HG03378 (cell line): ENCODE data around the gene FOXK2.
"Not testable (repeated sequence)": the region's sequence is repeated elsewhere in the genome, so short reads cannot be mapped to it uniquely, and the experiment has no call there.

ENCODE experiments used
- ATAC-seq: cut with Tn5 transposase; IDR thresholded peaks from one replicate; pipeline ENCODE4 v1.9.1; 2021; ENCODE audit warnings: mild to moderate bottlenecking, moderate library complexity; ENCODE audit not compliant: unreplicated experiment

Gene FOXK2

DNA sequence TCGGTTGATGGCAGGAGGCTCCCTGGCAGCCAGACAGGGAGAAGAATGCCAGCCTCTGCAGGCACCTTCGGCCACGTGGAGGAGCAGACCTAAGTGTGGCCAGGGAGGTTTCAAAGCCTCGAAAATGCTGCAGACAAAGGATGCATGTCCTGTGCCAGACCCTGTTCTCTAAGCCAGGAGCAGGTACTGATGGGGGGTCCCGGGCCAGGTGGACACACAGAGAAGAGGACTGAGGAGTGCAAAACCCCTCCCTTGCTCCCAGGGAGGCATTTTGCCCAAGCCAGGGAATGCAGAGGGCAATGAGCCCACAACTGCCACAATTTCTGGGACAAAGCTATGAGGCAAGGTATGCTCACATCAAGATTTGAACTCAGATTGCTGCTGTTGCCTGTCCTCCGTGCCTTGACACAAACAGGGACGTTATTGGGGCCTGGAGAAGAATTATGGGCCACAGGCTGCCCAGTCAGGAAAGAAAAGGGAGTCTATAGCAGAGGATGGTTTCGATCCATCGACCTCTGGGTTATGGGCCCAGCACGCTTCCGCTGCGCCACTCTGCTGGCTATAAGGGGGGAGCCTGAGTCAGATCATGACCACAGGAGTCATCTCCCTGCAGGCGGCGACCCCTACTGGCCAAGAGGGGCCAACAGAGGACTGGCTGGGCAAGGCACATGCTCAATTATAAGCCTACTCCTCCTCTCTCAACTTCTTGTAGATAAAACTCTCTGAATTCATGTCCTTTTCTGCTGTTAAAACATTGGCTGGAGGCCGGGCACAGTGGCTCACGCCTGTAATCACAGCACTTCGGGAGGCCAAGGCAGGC, 25.1 kb upstream of the FOXK2 start:
- ATAC-seq = peak; percentile 42

DNA sequence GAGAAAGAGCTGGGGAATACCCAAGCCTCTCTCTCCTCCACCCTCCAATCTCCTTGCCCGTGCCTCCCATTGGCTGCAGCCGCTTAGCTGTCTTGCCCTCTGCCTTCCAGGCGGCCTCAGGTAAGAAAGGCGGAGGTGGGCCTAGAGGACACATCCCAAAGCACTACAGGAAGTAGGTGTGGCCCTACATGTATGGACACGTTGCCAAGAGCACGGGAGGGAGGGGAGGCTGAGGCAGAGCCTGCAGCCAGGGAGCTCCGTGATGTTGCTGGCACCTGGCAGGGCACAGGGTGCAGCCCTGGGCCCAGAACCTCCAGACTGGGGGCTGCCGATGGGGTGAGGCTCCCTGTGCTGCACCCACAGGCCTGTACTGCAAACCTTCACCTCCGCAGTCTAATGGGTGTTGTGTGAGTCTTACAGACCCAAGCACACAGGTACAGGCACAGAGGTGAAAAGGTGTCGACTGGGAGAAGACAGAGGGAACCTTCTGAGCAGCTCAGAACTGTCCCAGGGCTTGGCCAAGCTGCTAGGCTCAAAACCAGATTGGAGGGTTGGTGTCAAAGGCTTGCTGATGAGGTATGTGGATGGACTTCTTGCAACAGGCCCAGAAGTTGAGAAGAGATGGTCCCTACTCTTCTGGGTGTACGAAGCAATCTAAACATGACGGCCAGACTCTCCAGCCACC, 23.5 kb upstream of the FOXK2 start:
- no peak for ATAC-seq

DNA sequence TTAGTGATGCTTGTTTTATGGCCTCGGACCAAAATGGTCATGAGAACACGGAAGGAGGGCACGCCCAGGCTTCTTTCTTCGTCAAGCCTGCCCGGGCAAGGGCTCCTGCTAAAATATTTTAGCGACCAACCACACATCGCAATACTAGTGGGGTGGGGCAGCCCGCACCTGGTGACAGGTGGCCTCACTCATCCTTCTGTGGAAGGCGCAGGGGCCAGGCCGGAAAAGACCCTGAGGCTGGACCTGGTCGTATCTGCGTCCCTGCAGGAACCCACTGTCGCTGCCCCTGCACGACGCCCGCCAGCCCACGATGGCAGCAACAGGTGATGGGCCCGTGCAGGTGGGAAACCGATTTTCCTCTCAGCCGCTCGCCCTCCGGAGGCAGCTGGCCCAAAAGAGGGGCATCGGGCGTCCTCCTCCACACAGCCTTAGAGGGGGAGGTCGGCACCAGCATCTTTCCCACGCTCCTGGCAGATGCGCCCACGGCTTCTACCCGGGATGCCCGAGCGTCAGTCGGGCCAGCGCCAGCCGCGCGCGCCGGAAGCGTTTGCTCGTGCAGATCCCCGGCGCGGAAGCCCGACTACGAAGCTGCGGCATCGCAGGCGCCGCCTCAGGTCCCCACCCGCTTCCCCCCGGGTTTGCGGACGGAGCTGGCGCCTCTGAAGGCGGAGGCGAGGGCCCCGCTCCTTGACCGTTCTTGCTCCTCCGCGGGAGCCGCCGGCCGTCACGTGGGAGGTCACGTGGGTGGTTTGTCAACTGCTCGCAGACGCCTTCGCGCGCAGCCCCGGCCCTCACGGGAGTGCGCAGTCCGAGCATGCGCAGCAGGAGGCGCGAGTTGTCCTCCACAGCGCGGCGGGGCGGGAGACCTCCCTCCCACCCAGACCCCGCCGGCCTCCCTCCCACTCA, 22.8 kb upstream of the FOXK2 start:
- peak; percentile 46 for ATAC-seq

DNA sequence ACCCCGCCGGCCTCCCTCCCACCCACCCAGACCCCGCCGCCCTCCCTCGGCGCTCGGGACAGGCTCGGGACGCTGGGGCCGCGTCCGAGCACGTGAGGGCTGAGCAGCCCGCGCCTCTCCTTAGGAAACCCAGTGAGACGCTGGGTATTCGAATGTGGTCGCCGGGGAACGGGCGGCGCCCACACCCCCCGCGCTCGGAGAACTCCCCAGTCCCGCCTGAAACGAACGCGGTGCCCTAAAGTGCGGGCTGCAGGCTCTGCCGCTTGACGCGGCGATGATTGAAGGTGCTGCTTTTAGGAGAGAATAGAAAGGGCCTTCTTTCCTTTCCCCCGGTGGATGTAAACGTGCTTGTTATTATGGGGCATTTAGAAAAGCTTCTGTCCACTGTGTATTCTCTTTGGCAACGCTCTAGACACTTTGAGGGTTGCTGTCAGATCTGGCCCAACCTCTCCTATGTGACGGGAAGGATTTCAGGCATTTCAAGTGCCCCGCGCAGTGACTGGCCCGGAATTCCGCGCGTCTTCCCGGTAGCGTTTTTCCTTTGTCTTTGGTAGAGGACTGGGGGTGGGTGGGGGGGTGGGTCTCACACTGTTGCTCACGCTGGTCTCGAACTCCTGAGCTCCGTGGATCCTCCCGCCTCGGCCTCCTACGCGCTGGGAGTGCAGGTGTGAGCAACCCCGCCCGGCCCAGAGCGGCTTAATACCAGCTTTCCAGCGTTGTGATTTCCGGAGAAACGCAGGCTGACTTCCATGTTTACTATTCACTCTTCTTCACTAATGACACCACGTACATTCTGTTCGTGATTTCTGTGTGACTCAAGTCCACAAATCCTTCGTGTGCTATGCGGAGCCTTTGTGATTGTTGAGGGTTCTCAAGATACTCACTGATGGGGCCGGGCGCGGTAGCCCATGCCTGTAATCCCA, 21.8 kb upstream of the FOXK2 start:
- no peak for ATAC-seq

DNA sequence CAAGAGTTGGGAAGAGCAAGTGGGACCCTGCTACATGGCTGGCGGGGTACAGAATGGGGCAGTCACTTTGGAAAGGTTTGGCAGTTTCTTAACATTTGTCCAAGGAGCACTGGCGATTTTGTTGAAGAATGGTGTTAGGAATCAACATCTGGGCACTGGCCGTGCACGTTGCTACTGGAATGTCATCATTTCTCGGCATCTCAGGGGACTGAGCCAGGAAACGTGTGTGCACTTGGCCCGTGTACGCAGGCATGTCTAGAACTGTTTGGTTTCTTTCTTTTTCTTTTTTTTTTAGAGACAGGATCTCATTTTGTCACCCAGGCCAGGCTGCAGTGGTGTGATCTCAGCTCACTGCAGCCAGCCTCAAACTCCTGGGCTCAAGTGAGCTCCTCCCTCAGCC, 17.3 kb upstream of the FOXK2 start:
- no peak for ATAC-seq

DNA sequence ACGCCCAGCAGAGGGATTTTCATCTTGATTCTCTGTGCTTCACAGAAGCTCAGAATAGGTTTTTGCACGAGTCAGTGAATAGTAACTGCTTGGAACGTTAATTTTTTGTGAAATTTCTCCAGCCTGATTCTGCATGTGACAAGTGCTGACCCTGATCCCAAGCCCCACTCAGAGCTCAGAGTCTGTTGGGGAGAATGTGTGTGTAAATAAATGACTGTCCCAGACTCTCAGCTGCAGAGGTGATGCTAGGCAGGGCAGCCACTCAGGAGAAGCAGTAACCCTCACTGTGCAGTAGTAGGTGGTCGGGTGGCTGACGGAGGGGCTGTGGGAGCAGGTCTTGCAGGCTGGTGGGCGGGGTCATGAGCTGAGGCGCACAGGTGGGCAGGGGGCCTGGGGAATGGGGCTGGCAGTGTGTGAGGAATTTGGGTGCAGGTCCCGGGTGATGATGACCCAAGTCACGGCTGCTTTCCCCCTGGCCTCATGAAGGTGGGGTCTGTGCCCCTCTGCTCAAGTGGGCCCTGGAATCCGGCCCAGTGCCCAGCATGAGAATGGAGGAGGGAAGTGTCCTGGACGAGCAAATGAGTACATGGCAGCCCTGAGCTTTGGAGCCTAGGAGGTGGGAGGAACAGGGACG, 16.3 kb upstream of the FOXK2 start:
- ATAC-seq = no peak

DNA sequence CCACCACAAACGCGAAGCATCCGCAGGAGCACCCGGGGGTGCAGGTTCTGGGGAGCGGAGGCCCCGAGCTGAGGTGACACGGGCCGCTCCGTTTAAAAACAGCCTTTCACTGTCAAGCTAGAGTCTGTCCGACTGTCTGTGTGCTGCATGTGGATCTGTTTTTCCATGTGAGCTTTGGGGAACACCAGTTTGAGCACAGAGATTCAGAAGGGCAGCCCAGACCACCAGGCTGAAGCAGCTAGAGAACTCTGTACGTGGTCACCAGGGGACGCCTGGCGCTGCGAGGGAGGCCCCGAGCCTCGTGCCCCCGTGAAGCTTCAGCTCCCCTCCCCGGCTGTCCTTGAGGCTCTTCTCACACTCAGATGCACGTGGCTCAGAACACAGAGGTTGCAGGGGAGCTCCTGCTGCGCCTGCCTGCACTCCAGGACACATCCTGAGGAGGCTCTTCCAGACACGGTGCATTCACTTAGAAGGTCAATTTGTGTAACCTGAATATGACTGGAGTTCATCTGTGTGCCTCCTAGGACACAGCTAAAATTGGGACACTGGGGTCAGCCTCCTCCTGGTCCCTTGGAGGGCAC, 15.7 kb upstream of the FOXK2 start:
- no peak for ATAC-seq

DNA sequence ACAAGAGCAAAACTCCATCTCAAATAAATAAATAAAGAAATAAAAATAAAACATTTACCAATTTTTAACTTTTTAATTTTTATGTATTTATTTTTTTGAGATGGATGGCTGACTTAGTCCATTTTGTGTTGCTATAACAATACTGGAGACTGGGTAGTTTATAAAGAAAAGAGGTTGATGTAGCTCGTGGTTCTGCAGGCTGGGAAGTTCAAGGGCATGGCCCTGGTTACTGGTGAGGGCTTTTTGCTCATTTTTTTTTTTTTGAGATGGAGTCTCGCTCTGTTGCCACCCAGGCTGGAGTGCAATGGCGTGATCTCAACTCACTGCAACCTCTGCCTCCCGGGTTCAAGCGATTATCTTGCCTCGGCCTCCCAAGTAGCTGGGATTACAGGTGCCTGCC, 14.2 kb upstream of the FOXK2 start:
- ATAC-seq = no peak

DNA sequence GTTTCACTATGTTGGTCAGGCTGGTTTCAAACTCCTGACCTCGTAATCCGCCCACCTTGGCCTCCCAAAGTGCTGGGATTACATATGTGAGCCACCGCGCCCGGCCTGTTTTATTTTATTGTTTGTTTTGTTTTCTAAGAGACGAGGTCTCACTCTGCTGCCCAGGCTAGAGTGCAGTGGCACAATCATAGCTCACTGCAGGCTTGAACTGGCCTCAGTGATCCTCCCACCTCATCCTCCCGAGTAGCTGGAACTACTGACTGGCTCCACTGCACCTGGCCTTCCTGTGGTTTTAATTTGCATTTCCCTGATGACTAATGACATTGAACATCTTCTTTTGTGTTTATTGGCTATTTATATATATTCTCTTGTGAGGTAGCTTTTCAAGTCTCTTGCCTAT, 13.1 kb upstream of the FOXK2 start:
- ATAC-seq = peak; percentile 62

DNA sequence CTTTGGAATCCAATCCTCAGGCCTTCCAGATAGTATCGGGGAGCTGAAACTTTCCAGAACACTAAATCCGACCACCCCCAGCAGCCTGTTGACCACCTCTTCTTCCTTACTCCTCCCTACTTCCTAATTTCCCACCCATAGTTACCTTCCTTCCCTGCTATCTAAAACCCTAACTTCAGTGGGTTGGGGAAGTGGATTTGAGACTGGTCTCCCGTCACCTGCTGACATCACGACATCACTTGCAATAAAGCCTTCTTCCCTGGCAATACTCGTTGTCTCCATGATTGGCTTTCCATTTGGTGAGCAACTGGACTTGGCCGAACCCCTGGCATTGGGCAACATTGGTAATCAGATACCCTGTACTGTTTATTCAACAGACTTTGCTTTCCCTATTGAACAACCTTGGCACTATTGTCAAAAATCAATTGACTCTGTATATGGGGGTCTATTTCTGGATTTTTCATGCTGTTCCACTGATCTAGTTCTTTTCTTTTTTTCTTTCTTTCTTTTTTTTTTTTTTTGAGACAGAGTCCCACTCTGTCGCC, 11.8 kb upstream of the FOXK2 start:
- no peak for ATAC-seq

DNA sequence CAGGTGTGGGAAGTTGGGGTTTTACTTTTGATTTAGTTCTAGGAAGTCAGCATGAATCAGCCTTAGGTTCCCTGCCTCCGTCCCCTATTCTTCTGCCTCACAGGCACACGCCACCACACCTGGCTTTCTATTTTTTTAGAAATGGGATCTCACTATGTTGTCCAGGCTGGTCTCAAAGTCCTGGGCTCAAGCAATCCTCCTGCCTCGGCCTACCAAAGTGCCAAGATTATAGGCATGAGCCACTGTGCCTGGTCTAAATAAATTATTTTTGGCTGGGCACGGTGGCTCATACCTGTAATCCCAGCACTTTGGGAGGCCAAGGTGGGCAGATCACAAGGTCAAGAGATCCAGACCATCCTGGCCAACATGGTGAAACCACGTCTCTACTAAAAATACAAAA, 7.9 kb upstream of the FOXK2 start:
- not testable (repeated sequence) for ATAC-seq

DNA sequence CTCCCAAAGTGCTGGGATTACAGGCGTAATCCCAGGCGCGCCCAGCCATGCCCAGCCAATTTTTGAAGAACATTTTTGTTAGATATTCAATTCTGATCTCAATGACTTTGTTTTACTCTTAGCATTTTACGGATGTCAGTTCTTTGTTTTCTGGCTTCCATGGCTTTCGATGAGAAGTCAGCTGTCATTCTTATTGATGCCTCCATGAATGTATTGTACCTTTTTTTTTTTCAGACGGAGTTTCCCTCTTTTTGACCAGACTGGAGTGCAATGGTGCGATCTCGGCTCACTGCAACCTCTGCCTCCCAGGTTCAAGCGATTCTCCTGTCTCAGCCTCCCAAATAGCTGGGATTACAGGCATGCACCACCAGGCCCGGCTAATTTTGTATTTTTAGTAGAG, 5.7 kb upstream of the FOXK2 start:
- ATAC-seq = not testable (repeated sequence)

DNA sequence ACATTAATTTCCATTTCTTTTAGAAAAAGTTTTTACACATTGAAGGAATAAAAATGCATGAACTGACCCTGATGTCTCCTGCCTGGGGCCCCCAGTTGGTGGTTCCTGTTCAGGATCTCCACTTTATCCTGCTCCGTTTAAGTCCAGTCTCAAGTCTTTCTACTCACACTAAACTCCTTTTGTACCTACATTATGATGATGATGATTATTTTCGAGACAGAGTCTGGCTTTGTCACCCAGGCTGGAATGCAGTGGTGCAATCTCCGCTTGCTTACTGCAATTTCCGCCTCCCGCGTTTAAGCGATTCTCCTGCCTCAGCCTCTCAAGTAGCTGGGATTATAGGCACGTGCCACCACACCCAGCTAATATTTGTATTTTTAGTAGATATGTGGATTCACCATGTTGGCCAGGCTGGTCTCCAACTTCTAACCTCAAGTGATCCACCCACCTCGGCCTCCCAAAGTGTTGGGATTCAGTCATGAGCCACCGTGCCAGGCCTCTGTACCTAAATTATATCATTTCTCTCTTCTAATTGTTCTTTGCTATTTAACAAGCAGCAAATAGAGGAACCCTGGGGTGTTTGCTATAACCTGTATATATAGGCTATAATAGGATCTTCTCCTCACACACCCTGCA, 2.2 kb upstream of the FOXK2 start:
- ATAC-seq = no peak

DNA sequence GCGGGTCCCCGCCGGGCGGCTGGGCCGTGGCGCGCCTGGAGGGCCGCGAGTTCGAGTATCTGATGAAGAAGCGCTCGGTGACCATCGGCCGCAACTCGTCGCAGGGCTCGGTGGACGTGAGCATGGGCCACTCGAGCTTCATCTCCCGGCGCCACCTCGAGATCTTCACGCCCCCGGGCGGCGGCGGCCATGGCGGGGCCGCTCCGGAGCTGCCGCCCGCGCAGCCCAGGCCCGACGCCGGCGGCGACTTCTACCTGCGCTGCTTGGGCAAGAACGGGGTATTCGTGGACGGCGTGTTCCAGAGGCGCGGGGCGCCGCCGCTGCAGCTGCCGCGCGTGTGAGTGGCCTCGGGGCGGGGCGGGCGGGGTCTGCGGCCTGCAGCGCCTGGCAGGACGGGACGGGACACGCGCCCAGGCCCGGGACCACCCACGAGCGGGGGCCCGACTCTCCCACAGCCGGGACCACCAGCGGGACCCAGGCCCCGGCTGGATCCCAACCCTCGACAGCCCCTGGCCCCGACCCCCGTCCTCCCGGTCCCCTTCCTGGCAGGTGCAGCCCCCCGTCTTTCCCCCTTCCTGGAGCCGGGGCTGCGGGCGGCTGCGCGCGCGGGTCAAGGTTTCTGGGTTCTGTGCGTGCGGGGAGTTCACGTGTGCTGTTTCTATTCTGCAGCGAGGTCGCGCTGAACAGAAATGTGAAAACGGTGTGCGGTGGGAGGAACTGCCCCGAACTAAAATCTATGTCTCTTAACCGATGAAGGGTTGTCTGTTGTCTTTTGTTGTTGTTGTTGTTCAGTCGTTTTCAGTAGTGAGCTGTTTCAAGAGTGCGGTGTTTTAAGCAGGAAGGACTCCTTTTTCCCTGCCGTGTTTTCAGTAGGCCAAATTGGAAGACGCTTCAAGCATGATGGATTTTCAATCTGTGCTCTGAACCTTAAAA, 705 bp downstream of the FOXK2 start:
- ATAC-seq = no peak

DNA sequence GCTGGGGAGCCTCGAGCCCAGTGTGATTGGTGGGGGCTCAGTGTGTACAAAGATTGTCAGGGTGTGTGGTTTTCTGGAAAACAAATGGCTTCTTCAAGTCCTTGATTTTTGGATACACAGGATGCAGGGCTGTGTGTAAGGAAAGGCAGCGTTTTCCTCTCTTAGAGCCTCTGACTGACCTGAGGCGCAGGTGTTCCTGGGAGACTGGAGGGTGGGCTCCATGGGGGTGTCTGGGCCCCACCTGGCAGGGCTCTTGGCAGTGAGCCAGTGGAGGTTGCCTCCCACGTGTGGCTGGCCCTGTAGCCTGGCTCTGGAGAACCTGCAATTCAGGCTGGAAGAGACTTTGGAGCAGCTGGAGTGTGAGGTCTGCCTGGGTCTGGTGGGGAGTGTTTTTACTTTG, 5.0 kb downstream of the FOXK2 start:
- no peak for ATAC-seq

DNA sequence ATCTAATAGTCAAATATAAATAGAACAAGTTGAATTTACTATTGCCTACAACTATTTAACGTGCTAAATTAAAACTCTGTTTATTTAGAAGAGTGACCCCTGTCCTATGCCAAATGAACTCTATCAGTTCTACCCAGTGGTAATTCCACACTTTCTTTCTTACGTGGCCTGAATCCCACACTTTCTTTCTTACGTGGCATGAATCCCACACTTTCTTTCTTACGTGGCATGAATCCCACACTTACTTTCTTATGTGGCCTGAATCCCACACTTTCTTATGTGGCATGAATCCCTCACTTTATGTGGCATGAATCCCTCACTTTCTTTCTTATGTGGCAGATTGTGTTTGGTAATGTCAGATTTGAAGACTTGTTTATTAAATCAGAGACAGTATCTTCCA, 6.2 kb downstream of the FOXK2 start:
- no peak for ATAC-seq

DNA sequence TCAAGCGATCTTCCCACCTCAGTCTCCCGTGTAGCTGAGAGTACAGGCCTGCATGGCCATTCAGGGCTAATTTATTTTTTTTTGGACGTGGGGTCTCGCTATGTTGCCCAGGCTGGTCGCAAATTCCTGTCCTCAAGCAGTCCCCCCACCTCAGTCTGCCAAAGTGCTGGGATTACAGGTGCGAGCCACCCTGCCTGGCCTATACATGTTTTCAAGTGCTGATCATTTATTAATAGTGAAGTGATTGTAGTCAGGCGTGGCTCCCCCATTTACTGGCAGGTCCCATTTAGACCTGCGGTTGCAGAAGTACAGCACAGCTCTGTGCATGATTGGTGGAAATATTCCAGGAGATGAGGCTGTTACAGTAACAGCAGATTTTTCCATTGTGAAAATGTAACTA, 8.4 kb downstream of the FOXK2 start:
- ATAC-seq = no peak
